NCI-H526 treated with DMSO at 0.1 percent for 48 hours (cell line): ENCODE data around the gene DRC7.
"Not testable (repeated sequence)": the region's sequence is repeated elsewhere in the genome, so short reads cannot be mapped to it uniquely, and the experiment has no call there.

Experiments used
- DNase-seq: peaks from one replicate; lab custom pipeline; 2025; lab: John Stamatoyannopoulos, UW

DRC7 gene

DNA sequence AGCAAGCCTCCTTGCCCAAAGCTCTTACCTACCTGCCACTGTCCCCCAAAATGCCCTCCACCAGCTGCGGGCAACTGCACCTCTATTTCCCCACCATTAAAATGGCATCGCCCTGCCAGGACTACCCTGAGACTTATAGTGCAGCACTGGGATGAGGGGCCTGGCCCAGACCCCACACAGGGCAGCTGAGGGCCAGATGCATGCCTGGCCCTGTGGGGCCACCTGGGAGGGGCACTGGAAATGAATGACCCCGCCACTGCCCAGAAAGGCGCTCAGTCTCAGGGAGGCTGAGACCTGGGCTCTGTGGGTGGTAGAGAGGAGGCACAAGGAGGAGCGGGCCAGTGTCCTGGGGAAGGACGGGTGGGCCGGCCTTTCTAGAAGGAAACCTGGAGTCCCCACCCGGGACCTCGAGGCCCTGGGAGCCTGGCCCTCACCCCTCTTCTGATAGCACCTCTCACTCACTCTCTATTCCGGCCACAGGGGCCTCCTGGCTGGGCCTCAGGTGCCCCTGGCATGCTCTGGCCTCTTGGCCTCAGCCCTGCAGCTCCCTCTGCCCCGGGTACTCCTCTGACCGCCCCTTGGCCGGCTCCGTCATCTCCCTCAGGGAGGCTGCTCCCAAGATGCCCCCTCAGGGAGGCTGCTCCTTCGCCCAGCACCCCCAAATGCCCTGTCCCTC lies 67.9 kb downstream of the DRC7 start:
- DNase-seq = no peak

GRCh38 chr16:57763285-57764005 lies 68.8 kb downstream of the DRC7 start:
- DNase-seq = no peak

GRCh38 chr16:57764006-57764340 lies 69.4 kb downstream of the DRC7 start:
- no peak for DNase-seq

DNA sequence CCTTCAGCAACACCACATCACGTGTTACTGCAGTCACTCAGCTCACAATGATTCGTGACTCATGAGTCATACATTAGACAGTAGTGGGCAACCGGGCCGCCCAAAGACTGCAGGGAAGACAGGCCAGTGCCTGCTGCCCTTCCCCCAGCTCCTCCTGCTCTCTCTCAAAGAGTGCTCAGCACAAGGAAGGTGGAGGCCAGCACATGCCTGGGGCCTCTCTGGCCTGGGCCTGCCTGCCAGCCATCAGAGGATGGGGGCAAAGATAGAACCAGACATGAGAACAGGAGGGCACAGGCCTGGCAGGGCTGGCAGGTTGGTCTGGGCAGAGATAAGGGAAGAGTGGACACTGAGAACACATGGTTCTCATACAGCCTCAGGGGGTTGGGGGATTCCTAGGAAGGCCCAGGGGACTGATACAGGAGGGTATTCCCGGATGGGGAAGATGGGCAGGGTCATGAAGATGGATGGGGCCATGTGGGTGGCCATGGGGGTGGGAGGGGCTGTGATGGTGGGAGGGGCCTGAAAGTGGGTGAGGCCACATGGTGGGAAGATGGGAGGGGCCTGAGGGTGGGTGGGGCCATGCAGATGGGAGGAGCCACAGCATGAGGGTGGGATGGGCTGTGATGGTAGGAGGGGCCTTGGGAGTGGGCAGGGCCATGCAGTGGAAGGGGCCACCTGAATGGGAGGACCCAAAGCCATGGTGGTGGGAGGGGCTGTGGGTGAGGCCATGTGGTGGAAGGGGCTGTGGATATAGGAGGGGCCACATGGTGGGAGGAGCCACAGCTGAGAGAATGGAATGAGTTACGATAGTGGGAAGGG lies 69.9 kb downstream of the DRC7 start:
- DNase-seq = no peak

GRCh38 chr16:57765160-57765728 lies 70.6 kb downstream of the DRC7 start:
- no peak for DNase-seq

GRCh38 chr16:57766714-57767348 lies 72.2 kb downstream of the DRC7 start:
- no peak for DNase-seq

DNA sequence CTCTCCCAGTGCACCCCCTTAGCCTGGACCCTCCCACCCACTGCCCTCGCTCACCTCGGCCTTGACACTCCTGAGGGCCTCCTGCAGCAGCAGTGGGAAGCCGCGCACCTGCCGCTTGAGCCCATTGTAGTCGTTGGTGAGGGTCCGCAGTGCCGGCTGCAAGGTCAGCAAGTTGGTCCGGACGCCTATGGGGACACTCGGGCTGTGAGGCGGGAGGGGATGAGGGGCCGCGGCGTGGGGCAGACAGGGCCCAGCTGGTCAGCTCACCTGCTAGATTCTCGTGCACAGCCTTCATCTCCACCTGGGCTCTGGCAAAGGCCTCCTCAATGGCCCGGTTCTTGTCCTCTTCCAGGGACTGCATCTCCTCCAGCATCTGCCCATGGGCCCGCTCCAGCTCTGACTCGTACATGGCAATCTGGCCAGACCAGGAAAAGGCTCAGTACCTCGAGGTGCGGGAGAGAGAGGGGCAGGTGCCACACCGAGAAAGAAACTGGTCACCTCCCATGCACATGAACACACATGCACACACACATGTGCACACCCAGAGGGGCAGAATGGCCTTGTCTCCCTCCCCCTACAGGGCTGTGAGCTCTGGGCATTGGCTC lies 75.0 kb downstream of the DRC7 start:
- no peak for DNase-seq

DNA sequence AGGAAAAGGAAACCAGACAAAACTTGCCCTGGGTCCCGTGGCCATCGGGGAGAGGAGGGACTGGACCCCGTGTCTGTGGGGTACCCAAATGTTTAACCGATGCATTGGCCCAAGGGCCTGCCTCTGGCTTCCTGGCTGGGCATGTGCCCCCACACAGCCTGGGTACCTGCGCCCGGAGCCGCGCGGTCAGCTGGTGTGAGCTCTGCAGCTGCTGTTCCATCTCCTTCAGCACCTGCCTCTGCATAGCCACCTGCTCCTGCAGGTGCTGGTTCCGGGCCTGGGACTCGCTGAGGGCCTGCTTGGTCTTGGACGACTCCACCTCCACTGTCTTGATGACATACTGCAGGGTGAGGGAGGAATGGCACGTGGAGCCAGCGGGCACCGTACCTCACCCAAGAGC lies 75.8 kb downstream of the DRC7 start:
- DNase-seq = no peak

- DNase-seq = no peak
Measured at GRCh38 chr16:57771141-57771785, 76.7 kb downstream of the DRC7 start.

GRCh38 chr16:57773019-57773418 lies 78.4 kb downstream of the DRC7 start:
- DNase-seq = no peak

GRCh38 chr16:57773655-57774295 lies 79.2 kb downstream of the DRC7 start:
- no peak for DNase-seq

- DNase-seq = no peak
Measured at GRCh38 chr16:57774705-57775285, 80.2 kb downstream of the DRC7 start.

DNA sequence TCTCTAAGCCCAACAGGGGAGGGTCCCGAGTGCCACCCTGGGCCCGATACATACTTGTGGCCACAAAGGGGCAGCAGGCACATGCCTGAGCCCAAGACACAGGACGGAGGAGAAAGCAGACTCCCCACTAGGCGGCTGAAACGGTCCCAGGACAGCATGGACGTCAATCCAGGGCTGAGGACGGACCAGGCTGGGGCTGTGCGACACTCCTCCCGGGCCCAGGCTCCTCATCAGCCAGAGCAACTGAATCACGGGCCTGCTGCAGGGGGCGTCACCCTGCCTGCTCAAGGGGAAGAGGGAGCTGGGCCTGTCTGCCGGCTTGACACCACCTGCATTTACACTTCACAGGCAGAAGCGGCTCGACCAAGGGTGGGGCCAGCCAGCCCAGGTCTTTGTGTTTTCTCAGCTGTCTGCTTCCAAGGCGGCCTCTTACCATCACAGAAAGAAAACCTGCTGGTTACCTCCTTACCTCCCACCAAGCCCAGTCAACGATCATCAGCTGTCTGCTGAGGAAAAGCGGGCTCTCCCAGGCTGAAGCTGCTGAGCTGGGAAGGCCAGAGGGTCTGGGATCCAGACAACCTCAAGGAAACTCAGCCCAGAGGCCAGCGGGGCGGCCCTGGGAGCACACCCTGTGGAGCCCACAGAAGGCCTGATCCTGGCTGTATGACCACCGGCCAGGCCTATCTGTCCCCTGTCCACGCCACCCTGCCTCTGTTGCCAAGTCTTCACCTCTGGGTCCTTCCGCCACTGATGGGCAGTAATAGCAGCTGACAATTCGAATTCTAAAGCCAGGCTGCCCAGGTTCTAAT lies 81.3 kb downstream of the DRC7 start:
- DNase-seq = peak; percentile 21

DNA sequence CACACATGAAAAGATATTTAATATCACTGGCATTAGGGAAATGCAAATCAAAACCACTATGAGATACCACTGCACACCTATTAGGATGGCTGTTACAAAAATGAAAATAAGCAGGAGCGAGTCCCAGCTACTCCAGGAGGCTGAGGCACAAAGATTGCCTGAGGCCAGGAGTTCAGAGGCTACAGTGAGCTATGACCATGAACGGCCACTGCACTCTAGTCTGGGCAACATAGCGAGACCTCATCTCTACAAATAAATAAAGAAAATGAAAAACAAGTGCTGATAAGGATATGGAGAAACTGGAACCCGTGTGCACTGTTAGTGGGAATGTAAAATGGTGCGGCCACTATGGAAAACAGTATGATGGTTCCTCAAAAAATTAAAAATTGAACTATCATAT lies 84.1 kb downstream of the DRC7 start:
- peak; percentile 19 for DNase-seq

GRCh38 chr16:57779836-57780235 lies 85.2 kb downstream of the DRC7 start:
- DNase-seq = not testable (repeated sequence)

DNA sequence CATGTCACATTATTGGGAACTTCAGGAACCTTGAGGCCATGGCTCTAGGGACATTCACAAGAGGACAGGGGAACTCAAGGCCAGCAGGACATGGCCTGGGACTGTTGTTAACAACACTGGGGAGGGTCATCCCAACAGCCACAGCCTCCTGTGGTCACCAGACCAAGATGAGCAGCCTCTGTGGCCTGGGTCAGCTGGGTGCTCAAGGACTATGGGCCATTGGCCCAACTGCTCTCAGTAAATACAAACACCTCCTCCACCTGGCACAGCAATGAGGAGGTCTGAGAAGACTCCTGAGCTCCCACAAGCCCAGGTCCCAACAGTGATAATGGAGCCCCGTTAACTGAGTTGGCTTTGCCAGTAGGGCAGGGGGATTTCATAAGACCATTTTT lies 86.7 kb downstream of the DRC7 start:
- DNase-seq = no peak
